ENCODE measurements around the gene MYH8.

MYH8 gene

DNA sequence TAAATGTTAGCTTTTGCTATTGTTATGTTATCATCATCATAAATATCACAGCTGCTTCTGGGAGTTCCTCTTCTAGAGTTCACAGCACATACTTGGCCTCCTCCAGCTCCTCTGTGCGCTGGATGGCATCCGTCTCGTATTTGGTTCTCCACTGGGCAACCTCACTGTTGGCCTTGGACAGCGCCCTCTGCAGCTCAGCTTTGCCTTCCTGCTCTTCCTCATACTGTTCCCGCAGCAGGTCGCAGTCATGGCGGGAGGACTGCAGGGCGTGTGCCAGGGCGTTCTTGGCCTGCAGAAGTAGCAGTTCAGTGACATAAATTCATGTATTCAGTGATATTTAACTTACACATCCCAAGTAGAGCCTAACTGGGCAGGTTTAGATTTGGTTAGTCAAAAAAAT lies 23.4 kb downstream of the MYH8 start:
- TF ChIP-seq POLR2AphosphoS5 (IDR thresholded peaks at IDR 0.05; ENCODE audit: low read depth) (no peak), SPI1 (IDR thresholded peaks at IDR 0.05; ENCODE audit: borderline replicate concordance, low read depth) (no peak), GABPA (IDR thresholded peaks at IDR 0.05; ENCODE audit: low read depth) (no peak)
- TF ChIP-seq, protein P1, sequence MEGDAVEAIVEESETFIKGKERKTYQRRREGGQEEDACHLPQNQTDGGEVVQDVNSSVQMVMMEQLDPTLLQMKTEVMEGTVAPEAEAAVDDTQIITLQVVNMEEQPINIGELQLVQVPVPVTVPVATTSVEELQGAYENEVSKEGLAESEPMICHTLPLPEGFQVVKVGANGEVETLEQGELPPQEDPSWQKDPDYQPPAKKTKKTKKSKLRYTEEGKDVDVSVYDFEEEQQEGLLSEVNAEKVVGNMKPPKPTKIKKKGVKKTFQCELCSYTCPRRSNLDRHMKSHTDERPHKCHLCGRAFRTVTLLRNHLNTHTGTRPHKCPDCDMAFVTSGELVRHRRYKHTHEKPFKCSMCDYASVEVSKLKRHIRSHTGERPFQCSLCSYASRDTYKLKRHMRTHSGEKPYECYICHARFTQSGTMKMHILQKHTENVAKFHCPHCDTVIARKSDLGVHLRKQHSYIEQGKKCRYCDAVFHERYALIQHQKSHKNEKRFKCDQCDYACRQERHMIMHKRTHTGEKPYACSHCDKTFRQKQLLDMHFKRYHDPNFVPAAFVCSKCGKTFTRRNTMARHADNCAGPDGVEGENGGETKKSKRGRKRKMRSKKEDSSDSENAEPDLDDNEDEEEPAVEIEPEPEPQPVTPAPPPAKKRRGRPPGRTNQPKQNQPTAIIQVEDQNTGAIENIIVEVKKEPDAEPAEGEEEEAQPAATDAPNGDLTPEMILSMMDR (IDR thresholded peaks at IDR 0.05; ENCODE audit: insufficient read depth, low read length), result no peak
- TF ChIP-seq, protein P2, sequence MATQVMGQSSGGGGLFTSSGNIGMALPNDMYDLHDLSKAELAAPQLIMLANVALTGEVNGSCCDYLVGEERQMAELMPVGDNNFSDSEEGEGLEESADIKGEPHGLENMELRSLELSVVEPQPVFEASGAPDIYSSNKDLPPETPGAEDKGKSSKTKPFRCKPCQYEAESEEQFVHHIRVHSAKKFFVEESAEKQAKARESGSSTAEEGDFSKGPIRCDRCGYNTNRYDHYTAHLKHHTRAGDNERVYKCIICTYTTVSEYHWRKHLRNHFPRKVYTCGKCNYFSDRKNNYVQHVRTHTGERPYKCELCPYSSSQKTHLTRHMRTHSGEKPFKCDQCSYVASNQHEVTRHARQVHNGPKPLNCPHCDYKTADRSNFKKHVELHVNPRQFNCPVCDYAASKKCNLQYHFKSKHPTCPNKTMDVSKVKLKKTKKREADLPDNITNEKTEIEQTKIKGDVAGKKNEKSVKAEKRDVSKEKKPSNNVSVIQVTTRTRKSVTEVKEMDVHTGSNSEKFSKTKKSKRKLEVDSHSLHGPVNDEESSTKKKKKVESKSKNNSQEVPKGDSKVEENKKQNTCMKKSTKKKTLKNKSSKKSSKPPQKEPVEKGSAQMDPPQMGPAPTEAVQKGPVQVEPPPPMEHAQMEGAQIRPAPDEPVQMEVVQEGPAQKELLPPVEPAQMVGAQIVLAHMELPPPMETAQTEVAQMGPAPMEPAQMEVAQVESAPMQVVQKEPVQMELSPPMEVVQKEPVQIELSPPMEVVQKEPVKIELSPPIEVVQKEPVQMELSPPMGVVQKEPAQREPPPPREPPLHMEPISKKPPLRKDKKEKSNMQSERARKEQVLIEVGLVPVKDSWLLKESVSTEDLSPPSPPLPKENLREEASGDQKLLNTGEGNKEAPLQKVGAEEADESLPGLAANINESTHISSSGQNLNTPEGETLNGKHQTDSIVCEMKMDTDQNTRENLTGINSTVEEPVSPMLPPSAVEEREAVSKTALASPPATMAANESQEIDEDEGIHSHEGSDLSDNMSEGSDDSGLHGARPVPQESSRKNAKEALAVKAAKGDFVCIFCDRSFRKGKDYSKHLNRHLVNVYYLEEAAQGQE (IDR thresholded peaks at IDR 0.05; ENCODE audit: insufficient replicate concordance, low read depth), result no peak
- no peak for DNase-seq (ENCODE audit: low read depth in 1 of 2, low spot score in 1 of 2)
- H3K27me3 ChIP-seq (ENCODE audit: insufficient read depth, poor library complexity, severe bottlenecking), result no peaks in the 10 kb centered on the region
- no peak overlapping the region for H3K27ac ChIP-seq (replicated peaks)
- no peak overlapping the region for H3K4me3 ChIP-seq (replicated peaks; ENCODE audit: insufficient read depth, low read length)

DNA sequence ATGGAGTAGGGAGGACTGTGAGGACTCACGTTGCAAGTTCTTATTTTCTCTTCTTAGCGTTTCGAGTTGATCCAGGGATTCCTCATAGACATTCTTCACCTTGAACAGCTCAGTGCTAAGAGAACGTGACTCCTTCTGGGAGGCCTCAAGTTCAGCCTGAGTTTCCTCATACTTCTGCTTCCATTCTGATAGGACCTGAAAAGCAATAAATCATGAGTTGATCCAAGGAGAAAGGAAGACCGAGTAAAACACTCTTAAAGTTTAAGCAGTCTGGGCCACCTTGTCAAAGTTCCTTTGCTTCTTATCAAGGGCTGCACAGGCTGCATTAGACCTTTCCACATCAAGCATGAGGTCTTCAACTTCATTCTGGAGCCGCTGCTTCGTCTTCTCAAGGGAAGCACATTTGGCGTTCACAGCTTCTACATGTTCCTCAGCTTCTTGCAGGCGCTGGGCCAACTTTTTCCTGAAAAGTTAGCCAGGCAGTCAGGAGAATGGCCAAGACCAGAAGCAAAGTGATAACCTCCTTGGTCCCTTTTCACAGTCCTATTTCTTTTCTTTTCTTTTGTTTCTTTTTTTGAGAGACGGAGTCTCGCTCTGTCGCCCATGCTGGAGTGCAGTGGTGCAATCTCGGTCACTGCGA lies 25.1 kb downstream of the MYH8 start:
- TF ChIP-seq, protein P1 (IDR thresholded peaks at IDR 0.05; ENCODE audit: insufficient read depth, low read length), result no peak
- TF ChIP-seq POLR2AphosphoS5 (IDR thresholded peaks at IDR 0.05; ENCODE audit: low read depth) (no peak), GABPA (IDR thresholded peaks at IDR 0.05; ENCODE audit: low read depth) (no peak), SPI1 (IDR thresholded peaks at IDR 0.05; ENCODE audit: borderline replicate concordance, low read depth) (no peak)
- TF ChIP-seq, protein P2 (IDR thresholded peaks at IDR 0.05; ENCODE audit: insufficient replicate concordance, low read depth), result no peak
- Histone ChIP-seq H3K27me3 (ENCODE audit: insufficient read depth, poor library complexity, severe bottlenecking) (no peaks in the 10 kb centered on the region), H3K27ac (replicated peaks) (no peak overlapping the region), H3K4me3 (replicated peaks; ENCODE audit: insufficient read depth, low read length) (no peak overlapping the region)
- no peak for DNase-seq (ENCODE audit: low read depth in 1 of 2, low spot score in 1 of 2)

DNA sequence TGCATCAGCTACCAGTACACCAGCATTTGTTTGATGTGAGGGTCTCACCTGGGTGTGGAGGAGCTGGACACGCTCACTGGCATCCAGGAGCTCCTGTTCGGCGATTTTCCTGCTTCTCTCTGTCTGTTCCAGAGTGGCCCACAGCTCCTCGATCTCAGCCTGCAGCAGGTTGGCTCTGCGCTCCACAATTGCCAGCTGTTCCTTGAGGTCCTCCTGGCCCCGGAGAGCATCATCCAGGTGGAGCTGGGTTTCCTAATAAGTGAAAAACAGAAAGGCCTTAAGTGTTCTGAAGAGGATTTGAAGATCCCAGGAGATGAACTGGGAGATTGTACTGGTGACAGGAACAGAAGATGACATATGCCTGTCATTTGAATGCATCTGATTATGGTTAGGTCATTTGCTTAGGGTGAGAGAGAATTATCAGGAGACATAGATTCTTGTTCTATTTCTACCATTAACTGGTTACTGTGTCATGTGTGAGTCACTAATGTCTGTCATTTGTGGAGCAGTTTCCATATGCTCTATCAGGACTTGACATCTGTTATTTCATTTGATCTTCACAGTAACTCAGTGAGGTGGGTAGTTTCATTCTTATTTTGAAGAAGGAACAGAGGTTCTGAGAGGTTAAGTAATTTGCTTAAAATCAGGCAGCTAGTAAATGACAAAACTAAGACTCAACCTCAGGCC lies 27.4 kb downstream of the MYH8 start:
- Histone ChIP-seq H3K4me3 (replicated peaks; ENCODE audit: insufficient read depth, low read length) (no peak overlapping the region), H3K27ac (replicated peaks) (no peak overlapping the region), H3K27me3 (ENCODE audit: insufficient read depth, poor library complexity, severe bottlenecking) (no peaks in the 10 kb centered on the region)
- no peak for DNase-seq (ENCODE audit: low read depth in 1 of 2, low spot score in 1 of 2)
- TF ChIP-seq SPI1 (IDR thresholded peaks at IDR 0.05; ENCODE audit: borderline replicate concordance, low read depth) (no peak), GABPA (IDR thresholded peaks at IDR 0.05; ENCODE audit: low read depth) (no peak), POLR2AphosphoS5 (IDR thresholded peaks at IDR 0.05; ENCODE audit: low read depth) (no peak)
- TF ChIP-seq, protein P1 (IDR thresholded peaks at IDR 0.05; ENCODE audit: insufficient read depth, low read length), result no peak
- TF ChIP-seq, protein P2 (IDR thresholded peaks at IDR 0.05; ENCODE audit: insufficient replicate concordance, low read depth), result no peak

Data from HL-60 (cell line).